ENCODE measurements around the gene ERVFRD-1.

The ERVFRD-1 gene

GRCh38 chr6:11110921-11111768, at the start of gene ERVFRD-1:
Gene ERVFRD-1 (minus strand): TSS chr6:11111725. CDS start chr6:11105310, 6,415 bp downstream.
- no peak for DNase-seq

GRCh38 chr6:11160199-11160598, 48.7 kb upstream of the ERVFRD-1 start:
- DNase-seq, result no peak

GRCh38 chr6:11155589-11155988, 44.1 kb upstream of the ERVFRD-1 start:
- no peak for DNase-seq

- DNase-seq, result no peak
These were observed 41.9 kb upstream of the ERVFRD-1 start for GRCh38 chr6:11153447-11153846.

GRCh38 chr6:11152581-11152980, 41.1 kb upstream of the ERVFRD-1 start:
- DNase-seq, result no peak

GRCh38 chr6:11151488-11151887, 40.0 kb upstream of the ERVFRD-1 start:
- DNase-seq, result no peak

GRCh38 chr6:11149551-11149950, 38.0 kb upstream of the ERVFRD-1 start:
- DNase-seq, result no peak

- no peak for DNase-seq
These were observed 34.7 kb upstream of the ERVFRD-1 start for GRCh38 chr6:11146117-11146826.

GRCh38 chr6:11144393-11144851, 32.9 kb upstream of the ERVFRD-1 start:
- peak; percentile 32 for DNase-seq

GRCh38 chr6:11143394-11144371, 32.2 kb upstream of the ERVFRD-1 start:
- DNase-seq, result peak; percentile 35

GRCh38 chr6:11142296-11143027, 30.9 kb upstream of the ERVFRD-1 start:
- DNase-seq, result no peak

- DNase-seq, result no peak
These were observed 29.8 kb upstream of the ERVFRD-1 start for GRCh38 chr6:11141295-11141694.

- DNase-seq, result no peak
These were observed 28.5 kb upstream of the ERVFRD-1 start for GRCh38 chr6:11140056-11140455.

GRCh38 chr6:11139051-11139960, 27.8 kb upstream of the ERVFRD-1 start:
- DNase-seq, result no peak

- no peak for DNase-seq
These were observed 25.3 kb upstream of the ERVFRD-1 start for GRCh38 chr6:11136809-11137208.

- DNase-seq, result no peak
These were observed 21.8 kb upstream of the ERVFRD-1 start for GRCh38 chr6:11133281-11133680.

- no peak for DNase-seq
These were observed 20.8 kb upstream of the ERVFRD-1 start for GRCh38 chr6:11132194-11132888.

- no peak for DNase-seq
These were observed 19.1 kb upstream of the ERVFRD-1 start for GRCh38 chr6:11130605-11131004.

- no peak for DNase-seq
These were observed 18.5 kb upstream of the ERVFRD-1 start for GRCh38 chr6:11129908-11130565.

- DNase-seq, result no peak
These were observed 17.1 kb upstream of the ERVFRD-1 start for GRCh38 chr6:11128608-11129007.
